Heart right ventricle (tissue), 16 donors: ENCODE results near the gene HES4. TPM values are rescaled to one million over a fixed set of nuclear protein-coding genes. Genes with fewer than 3 reads are reported as not detected.
"Not testable (repeated sequence)": the region's sequence is repeated elsewhere in the genome, so short reads cannot be mapped to it uniquely, and the experiment has no call there.

Experiments
- ATAC-seq, 8 donors: fragments of 200-7000 bp; cut with Tn5 transposase; one replicate each; pipeline ENCODE4 v1.9.1; 2020; ENCODE audit warnings: mild to moderate bottlenecking in 8 of 8, moderate library complexity in 8 of 8, moderate number of reproducible peaks in 1 of 8
- DNase-seq, 2 donors: peaks; one replicate each; pipeline ENCODE4 v3.0.0-alpha.2; 2020
- H3K27ac ChIP-seq, 10 donors: fragments of 200-600 bp; sonication (generic) in 2 of 10; one replicate each; pipeline versions ENCODE4 v1.5.0 to v1.8.0; 2020 to 2022; ENCODE audit warnings: mild to moderate bottlenecking in 3 of 10
- H3K27me3 ChIP-seq, 7 donors: fragments of 200-600 bp; one replicate each; pipeline ENCODE4 v1.8.0; 2021 to 2022; ENCODE audit warnings: mild to moderate bottlenecking in 2 of 7
- H3K36me3 ChIP-seq, 9 donors: fragments of 200-600 bp; sonication (generic) in 1 of 9; one replicate each; pipeline versions ENCODE4 v1.5.0 to v1.8.0; 2020 to 2022; ENCODE audit warnings: mild to moderate bottlenecking in 2 of 9
- H3K4me1 ChIP-seq, 9 donors: fragments of 200-600 bp; sonication (generic) in 1 of 9; one replicate each; pipeline versions ENCODE4 v1.5.0 to v1.8.0; 2020 to 2022; ENCODE audit warnings: mild to moderate bottlenecking in 4 of 9
- H3K4me3 ChIP-seq, 10 donors: fragments of 200-600 bp; sonication (generic) in 2 of 10; one replicate each; pipeline versions ENCODE4 v1.5.0 to v1.8.0; 2020 to 2022; ENCODE audit warnings: mild to moderate bottlenecking in 7 of 10, moderate library complexity in 2 of 10
- H3K9me3 ChIP-seq, 11 donors: fragments of 200-600 bp in 10 of 11; sonication (generic) in 2 of 11; one replicate each; pipeline versions ENCODE4 v1.5.0 to v1.8.0; 2013 to 2022; ENCODE audit warnings: mild to moderate bottlenecking in 2 of 11, control low read depth in 1 of 11, moderate library complexity in 1 of 11
- CTCF ChIP-seq, 9 donors: fragments of 200-600 bp; sonication (generic) in 2 of 9; IDR thresholded peaks; one replicate each; pipeline versions ENCODE4 v1.5.0 to v1.8.0; 2021 to 2022; ENCODE audit warnings: antibody characterized with exemption in 9 of 9, mild to moderate bottlenecking in 5 of 9, moderate library complexity in 1 of 9
- WGBS, 2 donors: extraction: QIAGEN DNeasy Blood & Tissue Kit; methylation state at CpG; one replicate each; pipeline ENCODE4 v1.1.7; 2013; ENCODE audit warnings: inconsistent platforms in 1 of 2; 5-methylcytosine and 5-hydroxymethylcytosine counted together
- intact Hi-C, 10 donors: fragments of 100-400 bp; cut with DNase I; formaldehyde crosslinking; loops; one replicate each; pipeline versions ENCODE4 v1.11.1 to v1.14.2; 2022
- polyA plus RNA-seq, 2 donors: library from polyadenylated mRNA; stranded (reverse); fragments of 200-250 nt; gene quantifications; one replicate each; pipeline ENCODE4 v1.2.3, GENCODE V29; 2013
- total RNA-seq, 10 donors: library from RNA; stranded (reverse); fragmentation: NEBNext Ultra II Directional in 3 of 10; extraction: Animal tissue kit (Norgen Biotek cat#: 25700) in 3 of 10; gene quantifications; one replicate each; pipeline versions ENCODE4 v1.2.1 to v1.2.4, GENCODE V29; 2021 to 2023
- donor health status: Arrhythmogenic right ventricular cardiomyopathy.
- donor health status: ischemic (EF 13 %, LVEDD 7.1; RV severe dilation, severe dysfunction).
- donor health status: healthy with polysubstance abuse.
- donor health status: DM: no; HTN: yes; CAD: no.
- donor health status: DM: no; HTN: no; CAD: no.
- donor health status: ischemic (EF 25% LVEDD 6.9; RV normal size, moderate dysfunction).
- donor health status: ischemic (EF 25% LVEDD 5.7; RV mildly dilated, moderate dysfunction).
- donor health status: healthy.
- donor health status: DM: yes; HTN: yes; CAD: no.
- donor health status: Ischemic cardiomyopathy.
- donor health status: ischemic (EF 35%, LVEDD 5.7; RV mildly dilated, moderate dysfunction).
- donor health status: nonischemic (EF 11% LVEDD 7.7; RV severe dilation, severe dysfunction).
- donor health status: DM: yes; HTN: yes; CAD: no.
- donor health status: PGD.
- donor health status: ischemic (EF 29% LVEDD 5.4; RV normal size, mild dysfunction).
- donor health status: nonischemic (EF 23%, LVEDD 6.1; RV moderate dilation, normal function).

The HES4 gene
- total and polyA plus RNA-seq, 12 donors, result 28.5 to 78.1 (median 45.1) TPM

GRCh38 chr1:995665-996633 lies 3.9 kb downstream of the HES4 start:
- H3K27me3 ChIP-seq, result peaks cover 0 to 71% (median 0%) of the 10 kb centered on the region in 7 donors
- no peak overlapping the region for H3K27ac ChIP-seq
- no peak for TF ChIP-seq CTCF (IDR thresholded peaks at IDR 0.05)
- H3K4me3 ChIP-seq, result no peak overlapping the region
- peaks cover 0 to 26% (median 13%) of the 10 kb centered on the region in 9 donors for H3K4me1 ChIP-seq
- intact Hi-C loops, result no loop called here
- WGBS, 2 donors, result 48% methylated on average over 27 to 30 of the region's 30 CpGs
- DNase-seq (peak in 1 of 2 donors; percentile 11), ATAC-seq (no peak)
- H3K36me3 ChIP-seq, result peaks cover 0 to 9% (median 0%) of the 10 kb centered on the region in 9 donors
- peaks cover 0 to 14% (median 4%) of the 10 kb centered on the region in 11 donors for H3K9me3 ChIP-seq

- 84 to 87% methylated on average over 6 of the region's 6 CpGs for WGBS, 2 donors
- H3K27ac ChIP-seq, H3K36me3 ChIP-seq, DNase-seq, ATAC-seq, H3K4me3 ChIP-seq: not testable (repeated sequence)
- H3K9me3 ChIP-seq, result peaks cover 0 to 14% (median 4%) of the 10 kb centered on the region in 11 donors
- H3K27me3 ChIP-seq, result peaks cover 0 to 57% (median 0%) of the 10 kb centered on the region in 7 donors
- peaks cover 0 to 24% (median 13%) of the 10 kb centered on the region in 9 donors for H3K4me1 ChIP-seq
- intact Hi-C loops, result loop anchor here in 1 of 10 donors (5.0 kb wide), 1 partner anchor 33 kb away; no protein-coding TSS in a partner anchor
Measured at GRCh38 chr1:994546-994945, 5.4 kb downstream of the HES4 start.

GRCh38 chr1:993379-993995 lies 6.4 kb downstream of the HES4 start:
- intact Hi-C loops, result loop anchor here in 1 of 10 donors (5.0 kb wide), 1 partner anchor 34 kb away; no protein-coding TSS in a partner anchor

GRCh38 chr1:992362-992761 lies 7.5 kb downstream of the HES4 start:
- Histone ChIP-seq H3K4me1 (peaks cover 0 to 7% (median under 1%) of the 10 kb centered on the region in 9 donors), H3K27ac (no peak overlapping the region), H3K9me3 (peaks cover 0 to 19% (median 4%) of the 10 kb centered on the region in 11 donors), H3K27me3 (peaks cover 0 to 40% (median 0%) of the 10 kb centered on the region in 7 donors), H3K4me3 (no peak overlapping the region), H3K36me3 (peaks cover 0 to under 1% (median 0%) of the 10 kb centered on the region in 9 donors)
- DNase-seq (no peak), ATAC-seq (no peak)
- WGBS, 2 donors, result 93% methylated on average over 7 of the region's 7 CpGs
- intact Hi-C loops, result loop anchor here in 1 of 10 donors (5.0 kb wide), 1 partner anchor 35 kb away; no protein-coding TSS in a partner anchor
- no peak for TF ChIP-seq CTCF (IDR thresholded peaks at IDR 0.05)

More at GRCh38 chr1:993379-993995, 6.4 kb downstream of the HES4 start:
- DNase-seq, result no peak
- Histone ChIP-seq H3K4me3 (no peak overlapping the region), H3K27me3 (peaks cover 0 to 46% (median 0%) of the 10 kb centered on the region in 7 donors), H3K4me1 (peaks cover 0 to 19% (median 12%) of the 10 kb centered on the region in 9 donors), H3K36me3 (peaks cover 0 to 9% (median 0%) of the 10 kb centered on the region in 9 donors), H3K27ac (no peak overlapping the region), H3K9me3 (peaks cover 0 to 14% (median 4%) of the 10 kb centered on the region in 11 donors)
- no peak for ATAC-seq
- 67 to 73% methylated on average over 15 of the region's 15 CpGs for WGBS, 2 donors
- TF ChIP-seq CTCF (IDR thresholded peaks at IDR 0.05), result no peak
